Right lung (tissue), 5 donors: ENCODE results near the gene ARFIP1. TPM values are rescaled to one million over a fixed set of nuclear protein-coding genes. Genes with fewer than 3 reads are reported as not detected.
A peak's percentile ranks its signal among the peaks of the same experiment; 100 is the strongest.
"Not testable (repeated sequence)": the region's sequence is repeated elsewhere in the genome, so short reads cannot be mapped to it uniquely, and the experiment has no call there.

Experiments used
- DNase-seq, 2 donors: peaks; one replicate each; pipeline ENCODE4 v3.0.0-alpha.2; 2013
- polyA plus RNA-seq, 5 donors: library from polyadenylated mRNA; unstranded; fragments of 120-200 nt; gene quantifications; one replicate each; pipeline versions ENCODE4 v1.2.1 to v1.2.3, GENCODE V29; 2013; ENCODE audit warnings: inconsistent platforms in 1 of 5, low replicate concordance in 1 of 5; ENCODE audit not compliant: insufficient read length in 5 of 5, insufficient read depth in 1 of 5

The ARFIP1 gene
- polyA plus RNA-seq, 5 donors = 41.4 to 56.6 (median 47.8) TPM

DNA sequence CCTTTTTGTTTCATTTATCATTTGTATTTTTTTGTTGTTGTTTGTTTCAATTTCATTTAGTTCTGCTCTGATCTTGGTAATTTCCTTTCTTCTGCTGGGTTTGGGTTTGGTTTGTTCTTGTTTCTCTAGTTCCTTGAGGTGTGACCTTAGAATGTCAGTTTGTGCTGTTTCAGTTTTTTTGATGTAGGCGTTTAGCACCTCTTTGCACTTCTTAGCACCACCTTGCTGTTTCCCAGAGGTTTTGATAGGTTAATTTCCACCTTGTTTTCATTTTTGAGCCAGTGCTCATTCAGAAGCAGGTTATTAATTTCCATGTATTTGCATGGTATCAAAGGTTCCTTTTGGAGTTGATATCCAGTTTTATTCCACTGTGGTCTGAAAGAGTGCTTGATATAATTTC, 60.0 kb downstream of the ARFIP1 start:
- DNase-seq = not testable (repeated sequence)

DNA sequence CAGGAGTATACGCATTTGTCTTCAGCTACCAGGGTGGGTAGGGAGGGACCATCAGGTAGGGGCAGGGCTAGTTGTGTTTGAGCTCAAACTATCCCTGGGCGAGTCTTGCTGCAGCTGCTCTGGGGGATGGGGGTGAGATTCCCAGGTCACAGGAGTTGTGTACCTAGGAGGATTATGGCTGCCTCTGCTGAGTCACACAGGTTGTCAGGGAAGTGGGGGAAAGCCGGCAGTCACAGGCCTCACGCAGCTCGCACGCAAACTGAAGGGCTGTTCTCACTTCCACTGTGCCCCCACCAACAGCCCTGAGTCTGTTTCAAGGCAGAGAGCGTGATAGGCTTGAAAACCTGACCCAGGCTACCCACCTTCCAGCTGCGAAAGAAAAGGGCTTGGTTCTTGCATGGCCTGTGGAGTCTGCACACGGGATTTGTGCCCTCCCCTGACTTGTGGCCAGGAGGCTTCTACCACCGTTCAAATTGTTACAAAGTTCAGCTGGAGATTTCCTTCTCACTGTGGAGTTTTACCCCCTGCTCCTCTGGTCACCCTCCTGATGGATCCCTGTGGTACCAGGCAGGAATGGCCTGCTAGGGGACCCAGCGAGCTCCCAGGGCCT, 63.8 kb downstream of the ARFIP1 start:
- DNase-seq = no peak

DNA sequence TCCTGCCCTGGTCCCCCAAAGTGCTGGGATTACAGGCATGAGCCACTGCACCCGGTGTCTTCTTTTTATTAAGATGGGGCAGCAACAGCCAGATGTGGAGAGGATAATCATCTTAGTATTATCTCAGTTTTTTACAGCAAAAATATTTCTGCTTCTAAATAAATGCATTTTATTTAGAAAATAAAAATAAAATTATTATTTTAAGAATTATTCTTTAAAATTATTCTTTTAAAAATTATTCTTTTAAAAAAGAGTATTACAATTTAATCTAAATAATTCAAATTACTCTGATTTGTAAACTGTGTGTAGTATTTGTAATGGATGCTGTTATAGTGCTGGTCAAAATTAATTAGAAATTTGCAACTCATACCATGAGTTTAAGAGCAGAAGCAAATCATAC, 67.6 kb downstream of the ARFIP1 start:
- DNase-seq = no peak

DNA sequence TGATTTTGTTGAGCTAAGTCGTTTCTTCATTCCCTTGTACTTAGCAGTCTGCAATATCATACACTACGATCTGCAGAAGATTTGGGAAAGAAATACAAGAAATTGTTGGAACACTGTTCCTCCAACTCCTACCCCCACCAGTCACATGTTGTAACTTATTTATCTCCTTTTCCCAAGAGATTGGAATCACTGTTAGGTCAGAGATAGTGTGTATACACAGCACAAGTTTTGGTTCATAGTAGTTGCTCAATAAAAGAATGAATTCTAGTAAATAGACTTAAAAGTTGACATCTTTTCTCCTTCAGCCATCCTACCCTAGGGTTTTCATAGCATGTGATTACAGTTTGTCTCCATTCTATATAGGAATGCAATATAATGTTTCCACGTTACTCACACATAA, 68.8 kb downstream of the ARFIP1 start:
- no peak for DNase-seq

DNA sequence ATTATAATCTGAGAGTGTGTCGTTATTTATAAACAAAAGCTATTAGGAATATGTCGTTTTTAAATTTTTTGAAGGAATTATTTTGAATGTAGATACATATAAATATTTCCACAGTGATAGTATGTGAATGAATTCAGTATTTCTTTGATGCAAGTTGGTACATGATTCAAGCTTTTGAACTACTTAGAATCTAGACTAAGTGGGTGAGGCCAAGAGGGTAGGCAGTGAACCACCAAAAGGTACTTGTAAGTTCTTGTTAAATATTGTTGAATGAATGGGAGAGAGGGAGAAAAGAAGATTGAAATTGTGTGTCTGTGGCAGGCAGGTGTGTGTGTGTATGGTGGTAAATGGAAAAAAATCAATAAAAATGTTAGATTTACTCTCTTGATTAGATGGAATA, 69.6 kb downstream of the ARFIP1 start:
- DNase-seq = no peak

DNA sequence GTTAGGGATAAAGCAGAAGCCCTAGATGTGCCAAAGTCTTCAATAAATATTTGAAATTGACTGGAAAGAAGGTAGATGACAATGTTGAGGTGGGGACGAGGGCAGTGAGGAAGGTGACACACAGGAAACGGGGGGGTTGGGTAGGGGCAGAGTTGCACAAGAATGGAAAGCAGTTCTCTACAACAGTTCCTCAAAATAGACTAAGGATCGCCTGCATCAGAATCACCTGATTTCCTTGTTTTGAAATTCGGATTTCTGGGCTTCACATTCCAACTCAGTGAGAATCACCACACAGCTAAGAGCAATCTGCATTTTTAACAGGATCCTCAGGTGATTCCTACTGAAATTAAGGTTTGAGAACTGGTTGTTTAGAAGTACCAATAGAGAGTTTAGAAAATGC, 70.6 kb downstream of the ARFIP1 start:
- no peak for DNase-seq

DNA sequence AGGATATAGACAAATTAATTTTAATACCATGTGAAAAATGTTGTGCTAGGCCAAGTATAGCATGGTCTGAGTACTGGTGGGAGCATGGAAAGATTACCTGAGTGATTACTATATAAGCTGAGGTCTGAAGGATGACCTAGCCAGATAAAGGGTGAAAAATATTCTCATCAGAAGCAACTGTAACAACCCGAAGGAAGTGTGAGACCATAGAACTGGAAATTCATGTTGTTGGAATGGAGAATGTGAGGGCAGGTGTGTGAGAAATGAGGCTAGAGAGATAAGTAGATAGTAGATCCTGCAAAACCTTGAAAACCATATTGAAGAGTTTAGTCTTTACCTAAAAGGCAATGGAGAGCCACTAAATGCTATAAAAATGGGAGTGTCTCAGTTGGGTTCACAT, 71.5 kb downstream of the ARFIP1 start:
- no peak for DNase-seq

DNA sequence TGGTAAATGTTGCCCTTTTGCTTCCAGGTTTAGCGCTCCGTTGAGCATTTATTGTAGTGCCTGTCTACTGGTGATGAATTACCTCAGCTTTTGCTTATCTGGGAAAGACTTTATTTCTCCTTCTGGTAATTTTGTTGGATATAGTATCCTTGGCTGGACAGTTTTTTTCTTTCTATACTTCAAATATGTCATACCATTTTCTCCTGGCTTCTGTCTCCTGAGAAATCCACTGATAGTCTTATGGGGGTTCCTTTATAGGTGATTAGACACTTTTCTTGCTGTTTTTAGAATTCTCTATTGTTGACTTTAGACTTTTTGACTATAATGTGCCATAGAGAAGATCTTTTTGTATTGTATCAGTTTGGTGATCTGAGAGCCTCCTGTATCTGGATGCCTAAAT, 73.5 kb downstream of the ARFIP1 start:
- DNase-seq = no peak

DNA sequence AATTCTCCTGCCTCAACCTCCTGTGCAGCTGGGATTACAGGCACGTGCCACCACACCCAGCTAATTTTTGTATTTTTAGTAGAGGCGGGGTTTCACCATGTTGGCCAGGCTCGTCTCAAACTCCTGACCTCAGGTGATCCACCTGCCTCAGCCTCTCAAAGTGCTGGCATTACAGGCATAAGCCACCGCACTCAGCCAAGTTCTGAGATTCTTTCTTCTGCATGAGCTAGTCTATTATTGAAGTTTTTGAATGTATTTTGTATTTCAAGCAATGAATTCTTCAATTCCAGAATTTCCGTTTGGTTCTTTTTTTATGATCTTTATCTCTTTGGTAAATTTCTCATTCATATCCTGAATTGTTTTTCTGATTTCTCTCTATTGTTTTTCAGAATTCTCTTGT, 74.3 kb downstream of the ARFIP1 start:
- not testable (repeated sequence) for DNase-seq

DNA sequence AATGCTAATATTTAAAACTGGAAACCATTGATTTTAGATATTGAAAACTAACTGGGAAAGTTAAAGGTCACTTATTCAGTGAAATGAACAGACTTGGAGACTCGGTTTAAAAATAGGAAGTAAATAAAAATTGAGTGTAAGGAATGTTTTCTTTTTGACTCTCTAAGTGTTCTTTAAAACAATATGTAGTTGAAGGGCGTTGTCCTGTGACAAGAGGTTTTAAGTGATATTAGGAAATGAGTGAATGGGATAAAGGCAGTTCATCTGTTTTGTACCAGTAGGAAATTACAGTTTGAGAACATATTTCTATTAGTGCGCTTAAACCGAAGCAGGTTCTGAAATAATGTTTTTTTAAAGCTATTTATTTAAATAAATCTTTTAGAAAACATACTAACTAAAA, 77.2 kb downstream of the ARFIP1 start:
- no peak for DNase-seq

DNA sequence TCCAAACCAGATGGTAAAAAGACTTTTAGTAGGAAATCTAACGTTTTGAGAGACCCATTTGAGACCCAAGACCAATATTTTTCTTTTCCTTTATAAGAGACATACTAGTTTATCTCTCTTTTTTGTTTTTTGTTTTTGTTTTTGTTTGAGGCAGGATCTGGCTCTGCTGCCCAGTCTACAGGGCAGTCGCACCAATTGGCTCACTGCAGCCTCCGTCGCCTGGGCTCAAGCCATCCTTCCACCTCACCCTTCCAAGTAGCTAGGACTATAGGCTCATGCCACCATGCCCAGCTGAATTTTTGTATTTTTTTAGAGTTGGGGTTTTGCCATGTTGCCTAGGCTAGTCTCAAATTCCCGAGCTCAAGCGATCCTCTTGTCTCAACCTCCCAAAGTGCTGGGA, 79.2 kb downstream of the ARFIP1 start:
- no peak for DNase-seq

DNA sequence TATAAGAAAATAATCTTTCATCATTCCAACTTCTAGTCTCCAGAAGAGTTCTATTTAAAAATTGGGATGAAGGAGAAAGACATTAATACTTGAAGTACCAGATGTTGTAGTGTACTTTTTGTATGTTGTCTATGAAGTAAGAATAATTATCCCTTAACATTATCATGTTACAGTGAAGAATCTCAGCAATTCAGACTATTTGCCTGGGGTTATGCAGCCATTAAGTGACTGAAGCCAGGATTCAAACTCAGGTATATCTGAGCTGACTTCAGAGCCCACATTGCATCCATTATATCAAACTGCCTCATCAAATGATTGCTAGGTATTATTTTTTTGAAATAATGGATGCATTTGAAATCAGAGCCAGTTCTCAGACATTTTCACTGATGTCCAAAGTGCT, 80.3 kb downstream of the ARFIP1 start:
- DNase-seq = no peak

DNA sequence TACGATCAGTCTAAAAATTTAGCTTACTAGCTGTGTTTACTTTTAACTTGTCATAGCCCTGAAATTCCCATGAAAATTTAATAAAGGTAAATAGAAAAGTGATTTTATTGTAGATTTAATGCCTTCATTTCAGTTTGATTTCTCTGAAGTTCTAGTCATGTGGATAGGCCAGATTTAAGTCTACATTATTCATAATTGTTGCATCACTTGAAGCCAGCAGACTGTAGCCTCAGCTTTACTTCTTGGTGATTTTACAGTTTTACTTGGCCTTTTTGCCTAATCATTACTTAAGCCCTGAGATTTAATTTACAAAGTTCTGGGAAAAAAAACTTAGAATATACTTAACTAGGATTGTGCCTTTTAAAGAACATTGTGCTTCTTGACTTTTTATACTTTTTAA, 82.9 kb downstream of the ARFIP1 start:
- no peak for DNase-seq

DNA sequence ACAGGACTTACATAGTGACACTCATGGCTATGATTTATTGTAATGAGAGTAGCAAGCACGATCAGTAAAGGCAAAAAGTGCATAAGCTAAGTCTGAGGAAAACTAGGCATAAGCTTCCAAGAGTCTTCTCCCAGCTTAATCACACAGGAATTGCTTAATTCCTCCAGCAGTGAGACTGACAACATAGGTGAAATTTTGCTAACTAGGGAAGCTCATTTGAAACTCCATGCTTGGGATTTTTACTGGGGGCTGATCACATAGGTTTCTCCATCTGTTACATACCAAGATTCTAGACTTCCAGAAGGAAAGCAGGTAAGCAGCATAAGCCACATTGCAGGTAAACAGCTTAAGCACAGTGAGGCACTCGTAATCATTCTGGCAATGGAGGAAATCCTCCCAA, 84.6 kb downstream of the ARFIP1 start:
- DNase-seq = no peak

DNA sequence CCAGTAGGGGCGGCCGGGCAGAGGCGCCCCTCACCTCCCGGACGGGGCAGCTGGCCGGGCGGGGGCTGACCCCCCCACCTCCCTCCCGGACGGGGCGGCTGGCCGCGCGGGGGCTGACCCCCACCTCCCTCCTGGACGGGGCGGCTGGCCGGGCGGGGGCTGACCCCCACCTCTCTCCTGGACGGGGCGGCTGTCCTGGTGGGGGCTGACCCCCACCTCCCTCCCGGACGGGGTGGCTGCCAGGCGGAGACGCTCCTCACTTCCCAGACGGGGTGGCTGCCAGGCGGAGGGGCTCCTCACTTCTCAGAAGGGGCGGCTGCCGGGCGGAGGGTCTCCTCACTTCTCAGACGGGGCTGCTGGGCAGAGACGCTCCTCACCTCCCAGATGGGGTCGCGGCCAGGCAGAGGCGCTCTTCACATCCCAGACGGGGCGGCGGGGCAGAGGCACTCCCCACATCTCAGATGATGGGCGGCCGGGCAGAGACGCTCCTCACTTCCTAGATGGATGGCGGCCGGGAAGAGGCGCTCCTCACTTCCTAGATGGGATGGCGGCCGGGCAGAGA, 86.8 kb downstream of the ARFIP1 start:
- not testable (repeated sequence) for DNase-seq

DNA sequence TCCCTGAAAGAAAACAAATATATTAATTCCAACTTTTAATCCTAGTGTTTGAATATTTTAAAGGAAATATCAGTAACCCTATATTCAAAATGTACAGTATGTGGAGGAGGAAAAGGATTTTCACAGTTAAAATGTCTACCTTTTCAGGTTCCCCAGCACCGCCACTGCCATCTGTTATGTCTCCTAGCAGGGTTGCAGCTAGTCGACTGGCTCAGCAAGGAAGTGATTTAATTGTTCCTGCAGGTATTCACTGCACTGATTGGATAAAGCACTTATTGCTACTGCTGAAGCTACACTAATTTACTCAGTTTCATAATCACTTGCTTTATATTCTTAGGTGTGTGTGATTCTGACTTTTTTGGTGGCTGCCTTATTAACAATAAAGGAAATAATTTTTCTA, 90.9 kb downstream of the ARFIP1 start:
- no peak for DNase-seq

DNA sequence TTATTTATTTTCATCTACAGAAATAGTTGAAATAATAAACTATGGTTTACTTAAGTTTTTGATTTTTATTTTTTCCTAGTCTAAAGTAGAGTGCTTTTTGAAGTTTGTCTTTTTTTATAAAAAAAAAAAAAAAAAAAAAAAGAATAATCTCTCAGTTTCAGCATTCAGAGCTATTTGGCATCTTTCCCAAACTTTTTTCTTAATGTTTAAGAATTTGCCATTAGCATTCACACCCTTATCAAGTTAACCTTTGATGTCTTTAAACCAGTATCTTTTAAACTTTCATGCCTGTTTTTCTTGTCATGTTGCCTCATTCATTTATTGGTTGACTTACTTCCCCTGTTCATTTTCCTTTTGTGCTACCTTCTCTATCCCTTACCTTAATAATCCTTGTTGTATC, 95.5 kb downstream of the ARFIP1 start:
- DNase-seq = no peak

DNA sequence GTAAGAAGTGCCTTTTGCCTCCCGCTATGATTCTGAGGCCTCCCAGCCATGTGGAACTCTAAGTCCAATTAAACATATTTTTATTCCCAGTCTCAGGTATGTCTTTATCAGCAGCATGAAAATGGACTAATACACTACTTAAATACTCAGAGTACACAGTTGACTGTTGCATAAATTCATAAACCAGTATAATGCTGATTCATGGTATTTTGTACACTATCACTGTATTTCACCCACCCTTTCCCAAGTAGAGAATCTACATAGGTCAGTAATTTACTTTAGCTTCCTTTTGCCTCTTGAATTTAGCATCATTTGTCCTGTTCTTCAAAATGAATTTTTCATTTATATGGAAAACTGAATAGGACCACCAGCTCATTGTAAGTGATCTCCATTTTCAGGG, 98.1 kb downstream of the ARFIP1 start:
- DNase-seq = no peak

DNA sequence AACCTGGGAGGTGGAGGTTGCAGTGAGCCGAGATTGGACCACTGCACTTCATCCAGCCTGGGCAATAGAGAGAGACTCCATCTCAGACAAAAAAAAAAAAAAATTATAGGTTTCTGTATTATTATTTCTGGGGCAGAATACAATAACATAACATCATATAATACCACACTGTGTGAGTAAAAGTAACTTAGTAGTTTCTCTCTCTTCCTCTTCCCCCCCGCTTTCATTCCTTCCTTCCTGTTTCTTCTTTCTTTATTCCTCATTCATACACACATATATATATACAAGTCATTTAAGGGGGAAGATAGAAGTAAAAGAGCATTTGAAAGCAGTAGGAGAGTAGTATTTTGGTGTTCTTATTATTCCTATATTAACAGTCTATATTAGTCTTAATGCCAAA, 100.5 kb downstream of the ARFIP1 start:
- no peak for DNase-seq

DNA sequence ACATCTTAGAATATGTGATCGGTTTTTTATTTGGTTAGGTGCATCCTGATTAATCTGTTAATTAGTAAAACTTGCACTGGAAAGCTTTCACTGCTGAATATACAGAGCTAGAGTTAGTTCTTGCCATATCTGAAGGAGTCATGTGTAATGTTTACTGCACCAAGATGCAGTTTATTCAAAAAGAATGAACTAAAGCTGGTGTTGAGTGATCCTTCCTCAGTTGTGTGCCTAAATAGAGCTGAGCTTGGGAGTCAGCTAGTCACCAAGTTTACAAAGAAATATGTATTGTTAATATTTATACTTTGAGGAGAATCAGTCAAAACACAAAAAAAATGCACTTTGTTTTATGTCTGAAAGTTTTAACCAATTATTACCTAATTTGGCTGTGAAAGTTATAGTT, 102.2 kb downstream of the ARFIP1 start:
- DNase-seq = peak; percentile 7 to 11

DNA sequence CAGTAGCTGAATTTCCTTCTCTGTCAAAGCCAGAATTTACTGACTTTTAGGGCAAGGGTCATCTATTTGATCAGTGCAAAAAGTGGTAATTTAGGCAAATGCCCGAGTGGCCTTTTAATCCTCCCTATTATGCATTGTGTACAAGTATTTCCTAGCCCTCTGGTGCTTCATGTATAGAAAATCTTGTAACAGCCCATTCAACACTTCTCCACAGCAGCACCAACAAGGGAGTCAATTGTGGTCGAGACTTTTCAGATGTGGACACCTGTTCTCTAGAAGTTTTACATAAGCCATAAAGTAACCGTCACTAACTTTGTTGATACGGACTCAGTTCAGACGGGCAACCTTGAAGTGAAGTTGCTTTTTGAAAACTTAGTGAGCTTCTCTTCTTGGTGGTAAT, 105.4 kb downstream of the ARFIP1 start:
- no peak for DNase-seq

DNA sequence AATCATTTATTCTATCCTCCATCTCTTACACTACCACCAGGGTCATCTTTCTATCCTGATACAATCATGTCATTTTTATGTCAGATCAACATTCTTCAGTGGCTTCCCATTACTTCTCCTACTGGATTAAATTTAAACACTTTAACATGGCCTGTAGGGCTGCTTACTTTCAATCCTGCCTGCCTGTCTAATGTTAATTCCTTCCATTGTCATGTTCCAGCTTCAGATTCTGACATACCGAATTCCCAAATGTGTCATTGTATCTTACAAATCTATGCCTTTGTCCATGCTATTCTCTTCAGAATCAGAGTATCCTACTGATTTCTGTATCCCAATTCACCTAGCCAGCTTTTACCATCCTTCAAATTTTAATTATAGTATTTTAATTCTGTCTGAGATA, 106.4 kb downstream of the ARFIP1 start:
- no peak for DNase-seq

DNA sequence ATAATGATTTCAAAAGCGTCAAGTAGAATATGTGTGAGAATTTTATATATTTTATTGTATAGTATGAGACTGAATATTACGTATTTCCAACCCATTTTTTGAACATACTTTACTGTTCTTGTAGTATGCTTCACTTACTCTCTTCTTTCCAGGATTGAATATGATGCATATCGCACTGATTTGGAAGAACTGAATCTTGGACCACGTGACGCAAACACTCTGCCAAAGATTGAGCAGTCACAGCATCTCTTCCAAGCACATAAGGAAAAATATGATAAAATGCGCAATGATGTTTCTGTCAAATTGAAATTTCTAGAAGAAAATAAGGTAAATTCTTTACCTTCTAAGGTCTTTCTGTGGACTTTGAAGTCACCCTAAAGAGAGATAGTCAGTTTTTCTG, 108.2 kb downstream of the ARFIP1 start:
- DNase-seq = no peak

DNA sequence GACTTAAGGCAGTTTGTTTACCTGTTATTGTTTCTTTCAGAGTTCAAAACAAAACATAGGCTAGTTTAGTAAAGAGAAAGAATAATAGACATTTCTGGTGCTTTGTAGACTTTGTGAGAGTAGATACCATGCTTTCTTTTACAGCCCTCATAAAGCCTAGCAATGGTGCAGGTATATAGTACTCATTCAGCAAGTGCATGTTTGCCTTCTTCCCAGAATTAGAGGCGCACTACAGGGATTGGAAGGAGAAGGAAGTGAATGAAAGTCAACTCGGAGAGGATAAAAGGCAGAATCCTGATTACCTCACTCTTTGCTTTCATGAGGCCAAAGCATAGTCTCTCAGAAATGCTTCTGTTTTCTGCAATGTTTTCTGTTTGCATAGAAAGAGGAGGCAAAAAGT, 113.2 kb downstream of the ARFIP1 start:
- no peak for DNase-seq
